ENCODE results near the gene NPTN.

NPTN gene

GRCh38 chr15:73584699-73585420 lies 48.3 kb downstream of the NPTN start:
- Histone ChIP-seq H2AFZ (ENCODE audit: low read length) (no peak overlapping the region), H4K20me1 (ENCODE audit: insufficient read depth, low read length) (no peaks in the 10 kb centered on the region), H3K4me1 (ENCODE audit: insufficient read depth, low read length, severe bottlenecking) (no peaks in the 10 kb centered on the region), H3K4me2 (ENCODE audit: low read length) (no peak overlapping the region), H3K36me3 (ENCODE audit: insufficient read depth, low read length) (peaks cover 73% of the 10 kb centered on the region; the same call in 1 of the 2 replicates), H3K79me2 (ENCODE audit: insufficient read depth, low read length) (no peaks in the 10 kb centered on the region), H3K4me3 (ENCODE audit: low read depth, low read length, poor library complexity, severe bottlenecking) (no peak overlapping the region), H3K27me3 (ENCODE audit: insufficient read depth, low read length) (no peaks in the 10 kb centered on the region), H3K27ac (ENCODE audit: low read depth, low read length, poor library complexity, severe bottlenecking) (no peak overlapping the region), H3K9me3 (ENCODE audit: low read length) (no peaks in the 10 kb centered on the region), H3K9ac (ENCODE audit: low read length) (no peak overlapping the region), H3K9me2 (ENCODE audit: low read depth, low read length) (no peaks in the 10 kb centered on the region), H3F3A (ENCODE audit: insufficient read depth, low read length) (no peaks in the 10 kb centered on the region)
- no peak for TF ChIP-seq CTCF (IDR thresholded peaks at IDR 0.05; ENCODE audit: low read length)
- no peak for TF ChIP-seq EZH2 (IDR thresholded peaks at IDR 0.05; ENCODE audit: borderline replicate concordance, low read length)

GRCh38 chr15:73583544-73583943 lies 49.6 kb downstream of the NPTN start:
- no peak overlapping the region for H3K9ac ChIP-seq (ENCODE audit: low read length)
- H3K9me2 ChIP-seq (ENCODE audit: low read depth, low read length) = no peaks in the 10 kb centered on the region
- no peaks in the 10 kb centered on the region for H3K4me1 ChIP-seq (ENCODE audit: insufficient read depth, low read length, severe bottlenecking)
- no peaks in the 10 kb centered on the region for H4K20me1 ChIP-seq (ENCODE audit: insufficient read depth, low read length)
- no peak overlapping the region for H3K4me3 ChIP-seq (ENCODE audit: low read depth, low read length, poor library complexity, severe bottlenecking)
- peaks cover 65% of the 10 kb centered on the region; the same call in 1 of the 2 replicates for H3K36me3 ChIP-seq (ENCODE audit: insufficient read depth, low read length)
- no peaks in the 10 kb centered on the region for H3K79me2 ChIP-seq (ENCODE audit: insufficient read depth, low read length)
- no peaks in the 10 kb centered on the region for H3K9me3 ChIP-seq (ENCODE audit: low read length)
- no peaks in the 10 kb centered on the region for H3K27me3 ChIP-seq (ENCODE audit: insufficient read depth, low read length)
- TF ChIP-seq CTCF (IDR thresholded peaks at IDR 0.05; ENCODE audit: low read length) (no peak), EZH2 (IDR thresholded peaks at IDR 0.05; ENCODE audit: borderline replicate concordance, low read length) (no peak)
- no peak overlapping the region for H3K4me2 ChIP-seq (ENCODE audit: low read length)
- no peak overlapping the region for H2AFZ ChIP-seq (ENCODE audit: low read length)
- no peak overlapping the region for H3K27ac ChIP-seq (ENCODE audit: low read depth, low read length, poor library complexity, severe bottlenecking)
- H3F3A ChIP-seq (ENCODE audit: insufficient read depth, low read length) = no peaks in the 10 kb centered on the region

- Histone ChIP-seq H3K79me2 (ENCODE audit: insufficient read depth, low read length) (no peaks in the 10 kb centered on the region), H3K4me3 (ENCODE audit: low read depth, low read length, poor library complexity, severe bottlenecking) (no peak overlapping the region)
Observed at GRCh38 chr15:73582851-73583379, 50.3 kb downstream of the NPTN start.

More at GRCh38 chr15:73582851-73583379, 50.3 kb downstream of the NPTN start:
- Histone ChIP-seq H2AFZ (ENCODE audit: low read length) (no peak overlapping the region), H4K20me1 (ENCODE audit: insufficient read depth, low read length) (no peaks in the 10 kb centered on the region), H3K27ac (ENCODE audit: low read depth, low read length, poor library complexity, severe bottlenecking) (no peak overlapping the region), H3K4me2 (ENCODE audit: low read length) (no peak overlapping the region), H3K9me2 (ENCODE audit: low read depth, low read length) (no peaks in the 10 kb centered on the region), H3K27me3 (ENCODE audit: insufficient read depth, low read length) (no peaks in the 10 kb centered on the region), H3K36me3 (ENCODE audit: insufficient read depth, low read length) (peaks cover 59% of the 10 kb centered on the region; the same call in 1 of the 2 replicates), H3F3A (ENCODE audit: insufficient read depth, low read length) (no peaks in the 10 kb centered on the region), H3K9me3 (ENCODE audit: low read length) (no peaks in the 10 kb centered on the region), H3K4me1 (ENCODE audit: insufficient read depth, low read length, severe bottlenecking) (no peaks in the 10 kb centered on the region), H3K9ac (ENCODE audit: low read length) (no peak overlapping the region)
- TF ChIP-seq CTCF (IDR thresholded peaks at IDR 0.05; ENCODE audit: low read length) (no peak), EZH2 (IDR thresholded peaks at IDR 0.05; ENCODE audit: borderline replicate concordance, low read length) (no peak)

All from OCI-LY1 (cell line).